ENCODE results near the gene FHIT.

DNA sequence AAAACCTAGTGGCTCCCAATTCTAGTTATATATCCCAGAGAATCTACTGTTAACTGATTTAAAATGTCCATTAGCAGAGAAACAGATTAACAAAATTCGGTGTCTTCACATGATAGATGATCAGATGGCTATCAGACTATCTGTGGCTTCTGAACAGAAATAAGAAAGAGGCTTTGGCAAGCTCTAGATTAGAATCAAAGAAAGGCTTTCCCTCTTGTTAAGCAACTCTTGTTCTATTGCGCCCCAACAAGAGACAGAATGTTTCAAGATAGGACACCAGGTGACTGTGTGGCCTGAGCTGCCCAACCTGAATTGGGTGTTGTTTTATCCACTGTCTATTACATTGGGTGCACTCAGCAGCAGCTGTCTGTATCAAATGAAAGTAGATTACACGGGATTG is 483.7 kb downstream of the FHIT start:
- no peak for TF ChIP-seq POLR2A (IDR thresholded peaks at IDR 0.05)
- no peak for TF ChIP-seq EP300 (IDR thresholded peaks at IDR 0.05)
- TF ChIP-seq, protein P1, sequence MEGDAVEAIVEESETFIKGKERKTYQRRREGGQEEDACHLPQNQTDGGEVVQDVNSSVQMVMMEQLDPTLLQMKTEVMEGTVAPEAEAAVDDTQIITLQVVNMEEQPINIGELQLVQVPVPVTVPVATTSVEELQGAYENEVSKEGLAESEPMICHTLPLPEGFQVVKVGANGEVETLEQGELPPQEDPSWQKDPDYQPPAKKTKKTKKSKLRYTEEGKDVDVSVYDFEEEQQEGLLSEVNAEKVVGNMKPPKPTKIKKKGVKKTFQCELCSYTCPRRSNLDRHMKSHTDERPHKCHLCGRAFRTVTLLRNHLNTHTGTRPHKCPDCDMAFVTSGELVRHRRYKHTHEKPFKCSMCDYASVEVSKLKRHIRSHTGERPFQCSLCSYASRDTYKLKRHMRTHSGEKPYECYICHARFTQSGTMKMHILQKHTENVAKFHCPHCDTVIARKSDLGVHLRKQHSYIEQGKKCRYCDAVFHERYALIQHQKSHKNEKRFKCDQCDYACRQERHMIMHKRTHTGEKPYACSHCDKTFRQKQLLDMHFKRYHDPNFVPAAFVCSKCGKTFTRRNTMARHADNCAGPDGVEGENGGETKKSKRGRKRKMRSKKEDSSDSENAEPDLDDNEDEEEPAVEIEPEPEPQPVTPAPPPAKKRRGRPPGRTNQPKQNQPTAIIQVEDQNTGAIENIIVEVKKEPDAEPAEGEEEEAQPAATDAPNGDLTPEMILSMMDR (IDR thresholded peaks at IDR 0.05), result no peak

All from ovary (tissue), 3 donors.